ENCODE measurements around the gene SYTL5. TPM values are rescaled to one million over a fixed set of nuclear protein-coding genes. Genes with fewer than 3 reads are reported as not detected.

SYTL5 gene
- total and polyA plus RNA-seq, 2 experiments from 2014 or later: 0.23 to 0.35 TPM

DNA sequence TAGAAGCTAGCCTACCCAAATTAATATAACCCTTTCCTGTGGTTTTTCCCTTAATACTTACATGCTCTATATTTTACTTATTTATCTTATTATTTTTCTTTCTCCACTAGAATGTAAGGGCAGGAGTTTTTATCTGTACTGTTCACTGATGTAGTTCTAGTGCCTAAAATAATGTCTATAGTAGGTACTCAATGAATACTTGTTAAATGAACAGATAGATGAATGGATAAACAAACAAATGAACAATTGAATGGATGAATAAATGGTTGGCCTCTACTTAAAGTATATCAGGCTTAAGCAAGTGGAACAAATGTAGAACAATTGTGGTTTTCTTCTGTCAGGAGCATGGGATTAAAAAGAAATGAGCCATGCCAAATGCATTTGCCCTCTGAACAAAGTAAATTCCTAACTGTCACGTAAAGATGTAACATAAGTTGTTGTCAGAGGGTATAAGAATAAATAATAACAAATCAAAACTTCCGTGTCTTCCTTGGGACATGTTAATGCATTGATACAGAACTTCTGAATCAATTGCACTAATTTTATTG lies 54.1 kb downstream of the SYTL5 start:
- Histone ChIP-seq H3F3A (replicated peaks; ENCODE audit: low read depth) (no peaks in the 10 kb centered on the region), H3K27me3 (ENCODE audit: insufficient read depth) (no peaks in the 10 kb centered on the region), H3K27ac (ENCODE audit: low read depth) (no peak overlapping the region), H3K36me3 (ENCODE audit: insufficient read depth) (no peaks in the 10 kb centered on the region), H2AFZ (no peak overlapping the region), H3K4me1 (ENCODE audit: insufficient read depth) (no peaks in the 10 kb centered on the region), H4K20me1 (replicated peaks; ENCODE audit: insufficient read depth) (no peaks in the 10 kb centered on the region), H3K4me3 (no peak overlapping the region), H3K79me2 (replicated peaks; ENCODE audit: insufficient read depth) (no peaks in the 10 kb centered on the region), H3K9me2 (ENCODE audit: insufficient read depth) (no peaks in the 10 kb centered on the region), H3K4me2 (no peak overlapping the region)
- DNase-seq (ENCODE audit: low spot score): no peak
- Mint-ChIP-seq H3K4me1 (peaks cover 2% of the 10 kb centered on the region; the same call in 1 of the 3 replicates), H3K4me3 (no peak overlapping the region), H3K27me3 (ENCODE audit: insufficient read depth, low read depth, poor library complexity) (no peaks in the 10 kb centered on the region), H3K9me3 (no peaks in the 10 kb centered on the region), H3K27ac (no peak overlapping the region), H3K36me3 (ENCODE audit: low read depth) (no peaks in the 10 kb centered on the region)
- ATAC-seq: no peak
- no peak for TF ChIP-seq STAT1 (IDR thresholded peaks at IDR 0.05; ENCODE audit: unreplicated experiment)
- TF ChIP-seq POLR2AphosphoS5 (IDR thresholded peaks at IDR 0.05; ENCODE audit: low read depth): no peak

DNA sequence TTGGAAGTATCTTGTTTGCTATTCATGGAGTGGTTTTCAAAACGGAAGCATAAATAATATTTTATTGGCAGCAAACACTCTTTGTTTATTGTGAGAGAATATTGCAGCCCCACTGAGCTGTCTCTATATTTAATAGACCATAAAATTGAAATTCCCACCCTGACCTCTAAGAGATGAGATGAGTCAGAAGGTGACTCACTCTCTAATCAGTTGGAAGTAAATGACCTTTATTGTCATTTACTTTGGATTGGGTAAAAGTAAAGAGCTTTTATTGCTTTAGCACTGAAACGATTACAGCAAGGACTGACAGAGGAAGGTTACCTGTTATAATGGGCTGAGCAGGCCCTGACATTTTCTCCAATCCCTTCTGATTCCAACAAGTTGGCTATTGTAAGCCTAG lies 55.0 kb downstream of the SYTL5 start:
- Mint-ChIP-seq H3K4me3 (no peak overlapping the region), H3K27ac (no peak overlapping the region), H3K9me3 (no peaks in the 10 kb centered on the region), H3K4me1 (peaks cover 2% of the 10 kb centered on the region; the same call in 1 of the 3 replicates), H3K36me3 (ENCODE audit: low read depth) (no peaks in the 10 kb centered on the region), H3K27me3 (ENCODE audit: insufficient read depth, low read depth, poor library complexity) (no peaks in the 10 kb centered on the region)
- Histone ChIP-seq H4K20me1 (replicated peaks; ENCODE audit: insufficient read depth) (no peaks in the 10 kb centered on the region), H3K4me1 (ENCODE audit: insufficient read depth) (no peaks in the 10 kb centered on the region), H3K79me2 (replicated peaks; ENCODE audit: insufficient read depth) (no peaks in the 10 kb centered on the region), H2AFZ (no peak overlapping the region), H3K36me3 (ENCODE audit: insufficient read depth) (no peaks in the 10 kb centered on the region), H3K4me3 (no peak overlapping the region), H3F3A (replicated peaks; ENCODE audit: low read depth) (no peaks in the 10 kb centered on the region), H3K9me2 (ENCODE audit: insufficient read depth) (no peaks in the 10 kb centered on the region), H3K27ac (ENCODE audit: low read depth) (no peak overlapping the region), H3K4me2 (no peak overlapping the region), H3K27me3 (ENCODE audit: insufficient read depth) (no peaks in the 10 kb centered on the region)
- no peak for ATAC-seq
- peak; percentile 1 for DNase-seq (ENCODE audit: low spot score)
- TF ChIP-seq, protein P1, sequence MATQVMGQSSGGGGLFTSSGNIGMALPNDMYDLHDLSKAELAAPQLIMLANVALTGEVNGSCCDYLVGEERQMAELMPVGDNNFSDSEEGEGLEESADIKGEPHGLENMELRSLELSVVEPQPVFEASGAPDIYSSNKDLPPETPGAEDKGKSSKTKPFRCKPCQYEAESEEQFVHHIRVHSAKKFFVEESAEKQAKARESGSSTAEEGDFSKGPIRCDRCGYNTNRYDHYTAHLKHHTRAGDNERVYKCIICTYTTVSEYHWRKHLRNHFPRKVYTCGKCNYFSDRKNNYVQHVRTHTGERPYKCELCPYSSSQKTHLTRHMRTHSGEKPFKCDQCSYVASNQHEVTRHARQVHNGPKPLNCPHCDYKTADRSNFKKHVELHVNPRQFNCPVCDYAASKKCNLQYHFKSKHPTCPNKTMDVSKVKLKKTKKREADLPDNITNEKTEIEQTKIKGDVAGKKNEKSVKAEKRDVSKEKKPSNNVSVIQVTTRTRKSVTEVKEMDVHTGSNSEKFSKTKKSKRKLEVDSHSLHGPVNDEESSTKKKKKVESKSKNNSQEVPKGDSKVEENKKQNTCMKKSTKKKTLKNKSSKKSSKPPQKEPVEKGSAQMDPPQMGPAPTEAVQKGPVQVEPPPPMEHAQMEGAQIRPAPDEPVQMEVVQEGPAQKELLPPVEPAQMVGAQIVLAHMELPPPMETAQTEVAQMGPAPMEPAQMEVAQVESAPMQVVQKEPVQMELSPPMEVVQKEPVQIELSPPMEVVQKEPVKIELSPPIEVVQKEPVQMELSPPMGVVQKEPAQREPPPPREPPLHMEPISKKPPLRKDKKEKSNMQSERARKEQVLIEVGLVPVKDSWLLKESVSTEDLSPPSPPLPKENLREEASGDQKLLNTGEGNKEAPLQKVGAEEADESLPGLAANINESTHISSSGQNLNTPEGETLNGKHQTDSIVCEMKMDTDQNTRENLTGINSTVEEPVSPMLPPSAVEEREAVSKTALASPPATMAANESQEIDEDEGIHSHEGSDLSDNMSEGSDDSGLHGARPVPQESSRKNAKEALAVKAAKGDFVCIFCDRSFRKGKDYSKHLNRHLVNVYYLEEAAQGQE (IDR thresholded peaks at IDR 0.05; ENCODE audit: unreplicated experiment): no peak
- TF ChIP-seq POLR2AphosphoS5 (IDR thresholded peaks at IDR 0.05; ENCODE audit: low read depth) (no peak), EZH2 (IDR thresholded peaks at IDR 0.05; ENCODE audit: low read depth, unreplicated experiment) (no peak), CREB1 (CRISPR knock-in tag; IDR thresholded peaks at IDR 0.05; ENCODE audit: low read depth) (no peak), ZNF114 (CRISPR knock-in tag; IDR thresholded peaks at IDR 0.05) (no peak), JUNB (IDR thresholded peaks at IDR 0.05; ENCODE audit: unreplicated experiment) (no peak), STAT1 (IDR thresholded peaks at IDR 0.05; ENCODE audit: unreplicated experiment) (no peak), NANOG (IDR thresholded peaks at IDR 0.05; ENCODE audit: borderline replicate concordance) (no peak), EZH2phosphoT487 (IDR thresholded peaks at IDR 0.05; ENCODE audit: unreplicated experiment) (no peak), ZNF331 (CRISPR knock-in tag; IDR thresholded peaks at IDR 0.05; ENCODE audit: low read depth) (no peak)
- TF ChIP-seq, protein P2, sequence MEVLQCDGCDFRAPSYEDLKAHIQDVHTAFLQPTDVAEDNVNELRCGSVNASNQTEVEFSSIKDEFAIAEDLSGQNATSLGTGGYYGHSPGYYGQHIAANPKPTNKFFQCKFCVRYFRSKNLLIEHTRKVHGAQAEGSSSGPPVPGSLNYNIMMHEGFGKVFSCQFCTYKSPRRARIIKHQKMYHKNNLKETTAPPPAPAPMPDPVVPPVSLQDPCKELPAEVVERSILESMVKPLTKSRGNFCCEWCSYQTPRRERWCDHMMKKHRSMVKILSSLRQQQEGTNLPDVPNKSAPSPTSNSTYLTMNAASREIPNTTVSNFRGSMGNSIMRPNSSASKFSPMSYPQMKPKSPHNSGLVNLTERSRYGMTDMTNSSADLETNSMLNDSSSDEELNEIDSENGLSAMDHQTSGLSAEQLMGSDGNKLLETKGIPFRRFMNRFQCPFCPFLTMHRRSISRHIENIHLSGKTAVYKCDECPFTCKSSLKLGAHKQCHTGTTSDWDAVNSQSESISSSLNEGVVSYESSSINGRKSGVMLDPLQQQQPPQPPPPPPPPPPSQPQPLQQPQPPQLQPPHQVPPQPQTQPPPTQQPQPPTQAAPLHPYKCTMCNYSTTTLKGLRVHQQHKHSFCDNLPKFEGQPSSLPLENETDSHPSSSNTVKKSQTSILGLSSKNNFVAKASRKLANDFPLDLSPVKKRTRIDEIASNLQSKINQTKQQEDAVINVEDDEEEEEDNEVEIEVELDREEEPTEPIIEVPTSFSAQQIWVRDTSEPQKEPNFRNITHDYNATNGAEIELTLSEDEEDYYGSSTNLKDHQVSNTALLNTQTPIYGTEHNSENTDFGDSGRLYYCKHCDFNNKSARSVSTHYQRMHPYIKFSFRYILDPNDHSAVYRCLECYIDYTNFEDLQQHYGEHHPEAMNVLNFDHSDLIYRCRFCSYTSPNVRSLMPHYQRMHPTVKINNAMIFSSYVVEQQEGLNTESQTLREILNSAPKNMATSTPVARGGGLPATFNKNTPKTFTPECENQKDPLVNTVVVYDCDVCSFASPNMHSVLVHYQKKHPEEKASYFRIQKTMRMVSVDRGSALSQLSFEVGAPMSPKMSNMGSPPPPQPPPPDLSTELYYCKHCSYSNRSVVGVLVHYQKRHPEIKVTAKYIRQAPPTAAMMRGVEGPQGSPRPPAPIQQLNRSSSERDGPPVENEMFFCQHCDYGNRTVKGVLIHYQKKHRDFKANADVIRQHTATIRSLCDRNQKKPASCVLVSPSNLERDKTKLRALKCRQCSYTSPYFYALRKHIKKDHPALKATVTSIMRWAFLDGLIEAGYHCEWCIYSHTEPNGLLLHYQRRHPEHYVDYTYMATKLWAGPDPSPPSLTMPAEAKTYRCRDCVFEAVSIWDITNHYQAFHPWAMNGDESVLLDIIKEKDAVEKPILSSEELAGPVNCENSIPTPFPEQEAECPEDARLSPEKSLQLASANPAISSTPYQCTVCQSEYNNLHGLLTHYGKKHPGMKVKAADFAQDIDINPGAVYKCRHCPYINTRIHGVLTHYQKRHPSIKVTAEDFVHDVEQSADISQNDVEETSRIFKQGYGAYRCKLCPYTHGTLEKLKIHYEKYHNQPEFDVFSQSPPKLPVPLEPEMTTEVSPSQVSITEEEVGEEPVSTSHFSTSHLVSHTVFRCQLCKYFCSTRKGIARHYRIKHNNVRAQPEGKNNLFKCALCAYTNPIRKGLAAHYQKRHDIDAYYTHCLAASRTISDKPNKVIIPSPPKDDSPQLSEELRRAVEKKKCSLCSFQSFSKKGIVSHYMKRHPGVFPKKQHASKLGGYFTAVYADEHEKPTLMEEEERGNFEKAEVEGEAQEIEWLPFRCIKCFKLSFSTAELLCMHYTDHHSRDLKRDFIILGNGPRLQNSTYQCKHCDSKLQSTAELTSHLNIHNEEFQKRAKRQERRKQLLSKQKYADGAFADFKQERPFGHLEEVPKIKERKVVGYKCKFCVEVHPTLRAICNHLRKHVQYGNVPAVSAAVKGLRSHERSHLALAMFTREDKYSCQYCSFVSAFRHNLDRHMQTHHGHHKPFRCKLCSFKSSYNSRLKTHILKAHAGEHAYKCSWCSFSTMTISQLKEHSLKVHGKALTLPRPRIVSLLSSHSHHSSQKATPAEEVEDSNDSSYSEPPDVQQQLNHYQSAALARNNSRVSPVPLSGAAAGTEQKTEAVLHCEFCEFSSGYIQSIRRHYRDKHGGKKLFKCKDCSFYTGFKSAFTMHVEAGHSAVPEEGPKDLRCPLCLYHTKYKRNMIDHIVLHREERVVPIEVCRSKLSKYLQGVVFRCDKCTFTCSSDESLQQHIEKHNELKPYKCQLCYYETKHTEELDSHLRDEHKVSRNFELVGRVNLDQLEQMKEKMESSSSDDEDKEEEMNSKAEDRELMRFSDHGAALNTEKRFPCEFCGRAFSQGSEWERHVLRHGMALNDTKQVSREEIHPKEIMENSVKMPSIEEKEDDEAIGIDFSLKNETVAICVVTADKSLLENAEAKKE (CRISPR knock-in tag; IDR thresholded peaks at IDR 0.05): no peak

Measured in GM23338 (cell line).